Keratinocyte (primary cell): ENCODE measurements around the gene NRM. TPM values are rescaled to one million over a fixed set of nuclear protein-coding genes. Genes with fewer than 3 reads are reported as not detected.

Source experiments
- DNase-seq: peaks from one replicate; pipeline ENCODE4 v3.0.0-alpha.2; 2011; ENCODE audit warnings: low read depth, missing footprints, low spot score
- FAIRE-seq: peaks from 2 replicates; lab custom pipeline; 2011; peaks lifted over from hg19 to GRCh38; lab: Jason Lieb, UNC
- H2AFZ ChIP-seq: 2 replicates; pipeline ENCODE4 v1.6.0; 2012; ENCODE audit warnings: low read length, control low read depth, inconsistent platforms; ENCODE audit not compliant: control insufficient read depth
- H3K27ac ChIP-seq: 2 replicates; pipeline ENCODE4 v1.5.1; 2011; ENCODE audit warnings: low read length; ENCODE audit not compliant: control insufficient read depth, insufficient read depth
- H3K27me3 ChIP-seq: 3 replicates; pipeline ENCODE4 v1.6.0; 2011; ENCODE audit warnings: low read length; ENCODE audit not compliant: control insufficient read depth, insufficient read depth; ENCODE audit errors: extremely low read depth
- H3K36me3 ChIP-seq, 2 experiments: 2 replicates in 1 of 2; 3 replicates in 1 of 2; pipeline ENCODE4 v1.5.1; 2011; ENCODE audit warnings: low read length in 2 of 2, mild to moderate bottlenecking in 1 of 2; ENCODE audit not compliant: control insufficient read depth in 2 of 2, insufficient read depth in 2 of 2; ENCODE audit errors: extremely low read depth in 1 of 2
- H3K4me1 ChIP-seq: 3 replicates; pipeline ENCODE4 v1.5.1; 2011; ENCODE audit warnings: low read length; ENCODE audit not compliant: control insufficient read depth, insufficient read depth; ENCODE audit errors: extremely low read depth
- H3K4me2 ChIP-seq: 3 replicates; pipeline ENCODE4 v1.6.0; 2011; ENCODE audit warnings: low read depth, low read length; ENCODE audit not compliant: control insufficient read depth, insufficient read depth; ENCODE audit errors: extremely low read depth
- H3K4me3 ChIP-seq, 3 experiments: fragments of 200-600 bp in 1 of 3; sonication (generic) in 1 of 3; 2 replicates in 2 of 3; 3 replicates in 1 of 3; pipeline ENCODE4 v1.5.1; 2011 to 2016; ENCODE audit warnings: low read length in 3 of 3, mild to moderate bottlenecking in 3 of 3, control low read depth in 2 of 3, inconsistent platforms in 1 of 3, low read depth in 1 of 3, mixed read lengths in 1 of 3, mixed run types in 1 of 3, moderate library complexity in 1 of 3; ENCODE audit not compliant: control insufficient read depth in 2 of 3, insufficient read depth in 2 of 3; ENCODE audit errors: extremely low read depth in 1 of 3
- H3K79me2 ChIP-seq: 2 replicates; pipeline ENCODE4 v1.6.0; 2012; ENCODE audit warnings: low read length; ENCODE audit not compliant: control insufficient read depth, insufficient read depth
- H3K9ac ChIP-seq: 3 replicates; pipeline ENCODE4 v1.6.0; 2011; ENCODE audit warnings: low read length; ENCODE audit not compliant: control insufficient read depth, insufficient read depth; ENCODE audit errors: extremely low read depth
- H3K9me1 ChIP-seq: 3 replicates; pipeline ENCODE4 v1.6.0; 2011; ENCODE audit warnings: low read length; ENCODE audit not compliant: control insufficient read depth, insufficient read depth; ENCODE audit errors: extremely low read depth
- H3K9me3 ChIP-seq: 2 replicates; pipeline ENCODE4 v1.5.1; 2012; ENCODE audit warnings: low read depth, low read length; ENCODE audit not compliant: control insufficient read depth
- H4K20me1 ChIP-seq: 3 replicates; pipeline ENCODE4 v1.6.0; 2011; ENCODE audit warnings: low read length; ENCODE audit not compliant: control insufficient read depth, insufficient read depth; ENCODE audit errors: extremely low read depth
- EZH2 ChIP-seq: IDR thresholded peaks from one replicate; pipeline ENCODE4 v1.6.1; 2012; ENCODE audit warnings: inconsistent platforms, mild to moderate bottlenecking, low read length, moderate library complexity
- dilution Hi-C: fragments of 300-500 bp; cut with MboI; formaldehyde crosslinking; loops from one replicate; pipeline ENCODE4 v1.7.0; 2020; ENCODE audit warnings: low sequenced_read_pairs; ENCODE audit not compliant: extremely low pct_ligation_motif_present
- polyA plus RNA-seq, 5 experiments: library from polyadenylated mRNA; depleted of rRNA in 3 of 5; stranded (reverse) in 3 of 5; stranded (forward) in 1 of 5; unstranded in 1 of 5; fragments of >200 nt; gene quantifications; 1 replicate in 1 of 5; 2 replicates in 3 of 5; 3 replicates in 1 of 5; pipeline versions ENCODE4 v1.2.1 to v1.2.3, GENCODE V29; 2011 to 2012; ENCODE audit warnings: missing spikeins in 2 of 5, low read depth in 1 of 5, low replicate concordance in 1 of 5
- TF ChIP-seq, protein P1 (sequence below), 3 experiments: IDR thresholded peaks in 1 of 3; conservative IDR thresholded peaks in 1 of 3; optimal IDR thresholded peaks in 1 of 3; 2 replicates in 2 of 3; 3 replicates in 1 of 3; pipeline versions ENCODE3 to v1.5.1; 2011; ENCODE audit warnings: low read length in 3 of 3, mild to moderate bottlenecking in 3 of 3, moderate library complexity in 2 of 3, control low read depth in 1 of 3, inconsistent platforms in 1 of 3; ENCODE audit not compliant: insufficient read depth in 2 of 3; ENCODE audit errors: extremely low read depth in 1 of 3

NRM gene
- polyA plus RNA-seq, 1 donor (not counting 4 experiments of a cell fraction or from before 2014, with no cell fraction given) = 7.0 TPM

DNA sequence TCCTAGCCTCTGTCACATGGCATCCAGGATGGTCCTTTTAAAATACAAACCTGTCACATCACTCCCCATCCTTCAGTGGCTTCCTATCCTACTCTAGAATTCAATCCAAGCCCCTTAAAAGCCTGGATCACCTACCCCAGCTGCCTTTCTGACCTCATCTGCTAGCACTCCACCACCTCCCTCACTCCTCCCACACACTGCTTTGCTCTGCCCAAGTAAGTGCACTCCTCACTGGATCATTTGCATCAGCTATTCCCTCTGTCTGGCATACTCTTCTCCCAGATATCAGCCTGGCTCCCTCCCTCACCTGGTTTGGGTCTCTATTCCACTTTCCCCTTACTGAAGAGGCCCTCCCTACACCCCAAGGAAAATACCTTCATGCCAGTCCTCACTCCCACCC lies 33.3 kb downstream of the NRM start:
- Histone ChIP-seq H3K4me1 (no peaks in the 10 kb centered on the region), H3K27ac (no peak overlapping the region), H3K9ac (no peak overlapping the region), H3K9me1 (no peaks in the 10 kb centered on the region), H3K4me2 (no peak overlapping the region), H3K4me3 (no peak overlapping the region), H2AFZ (no peak overlapping the region), H3K36me3 (peaks cover 57 to 66% of the 10 kb centered on the region in 2 experiments), H4K20me1 (no peaks in the 10 kb centered on the region), H3K27me3 (no peaks in the 10 kb centered on the region), H3K79me2 (no peaks in the 10 kb centered on the region), H3K9me3 (no peaks in the 10 kb centered on the region)
- dilution Hi-C loops = no loop called here
- FAIRE-seq (no peak), DNase-seq (no peak)
- TF ChIP-seq, protein P1, sequence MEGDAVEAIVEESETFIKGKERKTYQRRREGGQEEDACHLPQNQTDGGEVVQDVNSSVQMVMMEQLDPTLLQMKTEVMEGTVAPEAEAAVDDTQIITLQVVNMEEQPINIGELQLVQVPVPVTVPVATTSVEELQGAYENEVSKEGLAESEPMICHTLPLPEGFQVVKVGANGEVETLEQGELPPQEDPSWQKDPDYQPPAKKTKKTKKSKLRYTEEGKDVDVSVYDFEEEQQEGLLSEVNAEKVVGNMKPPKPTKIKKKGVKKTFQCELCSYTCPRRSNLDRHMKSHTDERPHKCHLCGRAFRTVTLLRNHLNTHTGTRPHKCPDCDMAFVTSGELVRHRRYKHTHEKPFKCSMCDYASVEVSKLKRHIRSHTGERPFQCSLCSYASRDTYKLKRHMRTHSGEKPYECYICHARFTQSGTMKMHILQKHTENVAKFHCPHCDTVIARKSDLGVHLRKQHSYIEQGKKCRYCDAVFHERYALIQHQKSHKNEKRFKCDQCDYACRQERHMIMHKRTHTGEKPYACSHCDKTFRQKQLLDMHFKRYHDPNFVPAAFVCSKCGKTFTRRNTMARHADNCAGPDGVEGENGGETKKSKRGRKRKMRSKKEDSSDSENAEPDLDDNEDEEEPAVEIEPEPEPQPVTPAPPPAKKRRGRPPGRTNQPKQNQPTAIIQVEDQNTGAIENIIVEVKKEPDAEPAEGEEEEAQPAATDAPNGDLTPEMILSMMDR (optimal IDR thresholded peaks at IDR 0.05 in 1 of 3, IDR thresholded peaks at IDR 0.05 in 1 of 3, conservative IDR thresholded peaks at IDR 0.05 in 1 of 3; ENCODE audit: extremely low read depth in 1 of 3, insufficient read depth in 2 of 3, low read length in 3 of 3) = no peak
- TF ChIP-seq EZH2 = no peak

DNA sequence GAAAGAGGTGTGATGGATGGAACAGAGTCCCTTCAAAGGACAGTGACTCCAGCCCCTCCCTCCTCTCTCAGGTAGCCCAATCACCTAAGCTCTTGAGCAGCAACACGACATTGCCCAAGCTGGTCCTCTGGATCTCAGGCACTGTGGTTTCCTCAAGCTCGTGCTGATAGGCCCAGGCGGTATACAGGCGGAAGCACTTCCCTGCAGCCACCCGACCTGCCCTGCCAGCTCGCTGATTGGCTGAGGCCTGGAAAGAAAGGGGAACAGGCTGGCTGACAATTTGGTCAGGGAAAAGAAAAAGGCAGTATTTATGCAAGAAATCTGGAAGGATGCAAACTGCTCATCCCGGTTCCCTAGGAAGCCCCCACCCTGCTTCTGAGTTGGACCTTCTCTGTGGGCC lies 34.3 kb downstream of the NRM start:
- Histone ChIP-seq H2AFZ (no peak overlapping the region), H3K27me3 (no peaks in the 10 kb centered on the region), H4K20me1 (no peaks in the 10 kb centered on the region), H3K4me1 (no peaks in the 10 kb centered on the region), H3K9me1 (no peaks in the 10 kb centered on the region), H3K36me3 (peaks cover 49 to 58% of the 10 kb centered on the region in 2 experiments), H3K9ac (no peak overlapping the region), H3K27ac (no peak overlapping the region), H3K9me3 (no peaks in the 10 kb centered on the region), H3K4me3 (no peak overlapping the region), H3K79me2 (no peaks in the 10 kb centered on the region), H3K4me2 (no peak overlapping the region)
- DNase-seq (no peak), FAIRE-seq (no peak)
- no peak for TF ChIP-seq EZH2
- TF ChIP-seq, protein P1 (optimal IDR thresholded peaks at IDR 0.05 in 1 of 3, IDR thresholded peaks at IDR 0.05 in 1 of 3, conservative IDR thresholded peaks at IDR 0.05 in 1 of 3; ENCODE audit: extremely low read depth in 1 of 3, insufficient read depth in 2 of 3, low read length in 3 of 3) = no peak
- dilution Hi-C loops = no loop called here
